Neuronal stem cell (in vitro differentiated cells): ENCODE measurements around the gene PPAN.

Experiments
- small RNA-seq: library from polyadenylated mRNA; stranded (forward); fragments of <200 nt; extraction: miRNeasy Mini kit (QIAGEN cat#:217004); gene quantifications from one replicate; pipeline ENCODE3, GENCODE V24; 2013; ENCODE audit not compliant: insufficient read depth

PPAN gene

Small RNA genes lying within 50 kb of the gene (small RNA-seq; reads per million reads assigned to genes)
- gene SNORD105: 417 reads per million, percentile 98 among the genes with 10 or more reads in this experiment
- gene SNORD105B: 759 reads per million, percentile 99 among the genes with 10 or more reads in this experiment
